ENCODE data around the gene QKI. TPM values are rescaled to one million over a fixed set of nuclear protein-coding genes. Genes with fewer than 3 reads are reported as not detected.

Gene QKI
- total and polyA plus RNA-seq, 2 donors (not counting 3 experiments of a cell fraction or from before 2014, with no cell fraction given) = 178 to 232 TPM

DNA sequence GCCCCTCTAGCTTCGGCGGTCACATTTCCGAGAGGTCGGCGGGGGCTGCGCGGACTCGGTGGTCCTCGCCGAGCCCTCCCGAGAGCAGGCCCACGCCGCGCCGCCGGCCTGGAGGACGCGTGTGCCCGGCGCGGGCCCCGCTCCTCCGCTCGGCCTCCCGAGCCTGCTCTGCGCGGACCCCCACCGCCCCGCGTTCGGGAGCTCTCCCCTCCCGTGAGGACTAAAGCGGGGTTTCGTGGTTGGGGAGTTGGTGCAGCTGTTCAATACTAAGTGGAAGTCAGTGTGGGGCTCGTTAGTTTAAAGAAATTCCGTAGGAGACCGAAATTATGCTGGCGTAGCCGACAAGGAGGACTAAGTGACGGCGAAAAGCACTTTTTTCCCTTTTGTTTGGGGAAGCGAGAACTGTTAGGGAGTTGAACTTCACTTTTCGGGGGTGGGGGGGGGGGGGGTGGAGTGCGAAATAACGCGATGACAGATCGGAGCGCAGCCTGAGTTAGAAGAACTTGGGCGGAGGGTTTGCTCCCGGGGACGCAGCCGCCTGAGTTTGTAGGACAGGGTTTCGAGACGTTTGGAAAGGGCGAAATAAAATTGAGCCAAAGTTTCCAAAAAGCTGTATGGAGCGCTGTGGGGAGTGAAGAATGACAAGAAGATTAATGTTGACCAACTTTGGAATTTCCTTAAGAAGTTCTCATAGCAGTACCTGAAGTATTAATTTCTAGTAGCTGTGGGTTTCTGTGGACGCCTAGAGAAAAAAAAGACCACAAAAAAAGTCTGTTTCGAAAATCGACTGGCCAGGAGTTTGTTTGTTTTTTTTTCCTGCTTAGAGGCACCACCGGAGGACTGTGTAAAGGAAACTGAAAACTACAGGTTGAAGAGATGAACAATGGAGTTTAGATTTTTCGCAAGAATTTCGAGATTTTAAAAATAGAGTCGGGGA is 1.4 kb downstream of the QKI start:
- Histone ChIP-seq H3K4me2 (ENCODE audit: insufficient read depth, low read length) (peak overlapping the region; percentile 98), H3K27ac (ENCODE audit: insufficient read depth, low read depth, low read length) (peak overlapping the region; percentile 71), H3K9ac (replicated peaks; ENCODE audit: extremely low read depth, insufficient read depth, low read length) (peak overlapping the region; percentile 98), H3K9me1 (replicated peaks; ENCODE audit: control insufficient read depth, extremely low read depth, insufficient read depth, low read length) (no peaks in the 10 kb centered on the region), H3K79me2 (ENCODE audit: control insufficient read depth, insufficient read depth, low read length) (peaks cover 63% of the 10 kb centered on the region), H3K36me3 (ENCODE audit: control insufficient read depth in 2 of 2, extremely low read depth in 1 of 2, insufficient read depth in 2 of 2, low read length in 2 of 2) (no peaks in the 10 kb centered on the region), H3K27me3 (ENCODE audit: control insufficient read depth in 2 of 2, insufficient read depth in 2 of 2, low read length in 2 of 2) (no peaks in the 10 kb centered on the region), H4K20me1 (replicated peaks; ENCODE audit: control insufficient read depth, extremely low read depth, insufficient read depth, low read length) (peaks cover 12% of the 10 kb centered on the region), H3K9me3 (replicated peaks; ENCODE audit: control insufficient read depth, insufficient read depth, low read length) (no peaks in the 10 kb centered on the region), H3K4me3 (replicated peaks in 1 of 3; ENCODE audit: insufficient read depth in 1 of 3, low read depth in 1 of 3, low read length in 3 of 3) (peak overlapping the region; percentile 84 to 94 (median 92)), H2AFZ (ENCODE audit: low read depth, low read length) (no peak overlapping the region), H3K4me1 (ENCODE audit: control insufficient read depth, extremely low read depth, insufficient read depth, low read length) (peaks cover 41% of the 10 kb centered on the region)
- dilution Hi-C loops (cut with MboI; ENCODE audit: extremely low pct_ligation_motif_present, low sequenced_read_pairs) = no loop called here
- intact Hi-C loops (cut with micrococcal nuclease) = loop anchor here (1.0 to 10.0 kb wide), 17 partner anchors 45 to 1631 kb away; partner anchors contain the start of genes PACRG and PRKN
- POLR2A ChIA-PET = interaction anchor here (1.1 to 1.8 kb wide), 3 partner anchors 9 to 80 kb away, joined by 3 to 6 read pairs (median 4); no protein-coding TSS in a partner anchor
- FAIRE-seq (no peak), DNase-seq (ENCODE audit: low read depth, low spot score) (peak; percentile 64)
- BruUV-seq (replicated peaks) = TSS peak; percentile 41
- CTCF ChIA-PET = interaction anchor here (0.9 to 3.6 kb wide), 20 partner anchors 10 to 1997 kb away, joined by 3 to 31 read pairs (median 5); no protein-coding TSS in a partner anchor
- TF ChIP-seq POLR2AphosphoS5 (IDR thresholded peaks at IDR 0.05; ENCODE audit: insufficient read depth, low read depth, low read length) = no peak
- TF ChIP-seq MYC (IDR thresholded peaks at IDR 0.05; ENCODE audit: low read depth, low read length) = no peak
- TF ChIP-seq MAX (IDR thresholded peaks at IDR 0.05; ENCODE audit: insufficient read depth, insufficient read length) = no peak
- TF ChIP-seq POLR2A (IDR thresholded peaks at IDR 0.05; ENCODE audit: low read depth, low read length) = peak; percentile 23

Data from endothelial cell of umbilical vein (primary cell).